WTC11 (cell line): ENCODE results near the gene PKHD1. TPM values are rescaled to one million over a fixed set of nuclear protein-coding genes. Genes with fewer than 3 reads are reported as not detected.

Experiments used
- ATAC-seq: fragments of 200-7000 bp; cut with Tn5 transposase; 2 replicates; pipeline ENCODE4 v1.10.0; 2021; ENCODE audit warnings: mild to moderate bottlenecking, moderate library complexity
- CTCF ChIA-PET: fragments of 300-600 bp; sonication (Branson Sonifier 250); formaldehyde crosslinking; loops from one replicate; lab custom pipeline; 2021; ENCODE audit warnings: antibody characterized with exemption; lab: Charles Lee
- POLR2A ChIA-PET: fragments of 350-600 bp; sonication (Branson Sonifier 250); formaldehyde crosslinking; loops from one replicate; lab custom pipeline; 2021; ENCODE audit warnings: antibody characterized with exemption; lab: Charles Lee
- DNase-seq: peaks from one replicate; pipeline ENCODE4 v3.0.0; 2021; ENCODE audit warnings: low spot score
- H3K27ac Mint-ChIP-seq: 2 replicates; pipeline ENCODE4 v1.8.0; 2021; ENCODE audit warnings: mixed read lengths
- H3K27me3 Mint-ChIP-seq: 2 replicates; pipeline ENCODE4 v1.8.0; 2021; ENCODE audit warnings: low read depth, mild to moderate bottlenecking, moderate library complexity, mixed read lengths
- H3K36me3 Mint-ChIP-seq: 2 replicates; pipeline ENCODE4 v1.8.0; 2021; ENCODE audit warnings: mixed read lengths
- H3K4me1 Mint-ChIP-seq: 2 replicates; pipeline ENCODE4 v1.8.0; 2022; ENCODE audit warnings: mixed read lengths
- H3K4me3 Mint-ChIP-seq: 2 replicates; pipeline ENCODE4 v1.8.0; 2021; ENCODE audit warnings: mild to moderate bottlenecking, moderate library complexity, mixed read lengths
- H3K9me3 Mint-ChIP-seq: 2 replicates; pipeline ENCODE4 v1.8.0; 2021; ENCODE audit warnings: mixed read lengths
- ATF3 ChIP-seq: sonication (generic); formaldehyde crosslinking; conservative IDR thresholded peaks from 2 replicates; pipeline ENCODE4 v1.8.1; 2022; ENCODE audit warnings: mild to moderate bottlenecking, missing genetic modification reagents
- CREB1 ChIP-seq: sonication (generic); formaldehyde crosslinking; IDR thresholded peaks from 2 replicates; pipeline ENCODE4 v1.8.0; 2023; ENCODE audit warnings: mild to moderate bottlenecking, missing genetic modification reagents
- E2F5 ChIP-seq: sonication (generic); formaldehyde crosslinking; IDR thresholded peaks from 2 replicates; pipeline ENCODE4 v1.8.1; 2022; ENCODE audit warnings: mild to moderate bottlenecking, moderate library complexity, missing genetic modification reagents
- FOXJ3 ChIP-seq: sonication (generic); formaldehyde crosslinking; IDR thresholded peaks from 2 replicates; pipeline ENCODE4 v1.9.0; 2021; ENCODE audit warnings: missing genetic modification reagents, mild to moderate bottlenecking, borderline replicate concordance
- GABPB1 ChIP-seq: sonication (generic); formaldehyde crosslinking; IDR thresholded peaks from 2 replicates; pipeline ENCODE4 v1.8.1; 2023; ENCODE audit warnings: mild to moderate bottlenecking, missing genetic modification reagents
- GTF2I ChIP-seq: fragments of 250-450 bp; sonication (Bioruptor Pico); conservative IDR thresholded peaks from 2 replicates; pipeline ENCODE4 v1.4.0; 2021; ENCODE audit warnings: mild to moderate bottlenecking
- NR1H2 ChIP-seq: sonication (generic); formaldehyde crosslinking; IDR thresholded peaks from 2 replicates; pipeline ENCODE4 v1.9.0; 2021; ENCODE audit warnings: mild to moderate bottlenecking, moderate library complexity, missing genetic modification reagents
- PRRX2 ChIP-seq: fragments of 250-450 bp; sonication (Bioruptor Pico); IDR thresholded peaks from 2 replicates; pipeline ENCODE4 v1.8.0; 2021; ENCODE audit warnings: mild to moderate bottlenecking
- ZMAT4 ChIP-seq: fragments of 250-450 bp; sonication (Bioruptor Pico); IDR thresholded peaks from 2 replicates; pipeline ENCODE4 v1.9.0; 2021; ENCODE audit warnings: mild to moderate bottlenecking
- ZNF219 ChIP-seq: sonication (generic); formaldehyde crosslinking; IDR thresholded peaks from 2 replicates; pipeline ENCODE4 v1.8.0; 2023; ENCODE audit warnings: missing genetic modification reagents, mild to moderate bottlenecking, borderline replicate concordance
- ZNF396 ChIP-seq: fragments of 250-450 bp; sonication (Bioruptor Pico); IDR thresholded peaks from 2 replicates; pipeline ENCODE4 v1.8.0; 2021; ENCODE audit warnings: mild to moderate bottlenecking, moderate library complexity, borderline replicate concordance
- ZNF532 ChIP-seq: fragments of 250-450 bp; sonication (Bioruptor Pico); IDR thresholded peaks from 2 replicates; pipeline ENCODE4 v1.9.0; 2021; ENCODE audit warnings: mild to moderate bottlenecking, borderline replicate concordance
- ZSCAN18 ChIP-seq: fragments of 250-450 bp; sonication (Bioruptor Pico); IDR thresholded peaks from 2 replicates; pipeline ENCODE4 v2.1.2; 2022; ENCODE audit warnings: mild to moderate bottlenecking, moderate library complexity
- total RNA-seq: library from RNA; stranded (reverse); gene quantifications from 3 replicates; pipeline ENCODE4 v1.2.3, GENCODE V29; 2021
- TF ChIP-seq, protein P1 (sequence below): sonication (generic); formaldehyde crosslinking; IDR thresholded peaks from 2 replicates; pipeline ENCODE4 v1.8.0; 2023; ENCODE audit warnings: mild to moderate bottlenecking, missing genetic modification reagents
- TF ChIP-seq, protein P2 (sequence below): sonication (generic); formaldehyde crosslinking; IDR thresholded peaks from 2 replicates; pipeline ENCODE4 v1.8.1; 2023; ENCODE audit warnings: mild to moderate bottlenecking, missing genetic modification reagents
- TF ChIP-seq, protein P3 (sequence below): sonication (generic); formaldehyde crosslinking; IDR thresholded peaks from 2 replicates; pipeline ENCODE4 v1.8.1; 2022; ENCODE audit warnings: mild to moderate bottlenecking, missing genetic modification reagents, moderate library complexity, borderline replicate concordance
- TF ChIP-seq, protein P4 (sequence below): fragments of 250-450 bp; sonication (Bioruptor Pico); IDR thresholded peaks from 2 replicates; pipeline ENCODE4 v1.9.0; 2021; ENCODE audit warnings: moderate library complexity, mild to moderate bottlenecking, inconsistent platforms, borderline replicate concordance

The PKHD1 gene
- total RNA-seq, 1 experiment from 2014 or later: 0.15 TPM

DNA sequence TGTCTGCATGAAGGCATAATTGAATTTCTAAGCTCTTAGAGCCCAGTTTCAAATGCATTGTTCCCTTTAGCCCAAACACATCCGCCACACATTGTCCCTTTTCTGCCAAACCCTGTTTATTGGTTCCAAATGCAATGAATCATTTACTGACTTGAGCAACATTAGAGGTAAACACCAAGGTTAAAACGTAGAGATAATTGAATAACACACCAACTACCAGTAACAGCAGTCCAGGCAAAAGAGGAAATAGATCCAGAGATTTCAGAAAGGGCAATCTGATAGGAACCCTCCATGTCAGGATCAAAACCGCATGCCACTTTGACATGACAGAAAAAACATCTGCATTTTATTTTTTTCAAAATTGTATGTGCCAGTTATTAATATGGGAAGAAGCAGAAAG, 114.8 kb downstream of the PKHD1 start:
- Mint-ChIP-seq H3K4me1 (no peaks in the 10 kb centered on the region), H3K27ac (no peak overlapping the region), H3K36me3 (no peaks in the 10 kb centered on the region), H3K27me3 (no peaks in the 10 kb centered on the region), H3K9me3 (peaks cover 5% of the 10 kb centered on the region; the same call in 1 of the 2 replicates), H3K4me3 (no peak overlapping the region)
- ChIA-PET POLR2A (no interaction called here), CTCF (no interaction called here)
- ATAC-seq (no peak), DNase-seq (no peak)
- no peak for TF ChIP-seq ZNF219 (CRISPR knock-in tag)

- ATAC-seq (no peak), DNase-seq (no peak)
- H3K9me3 Mint-ChIP-seq: peaks cover 13% of the 10 kb centered on the region
- H3K27ac Mint-ChIP-seq: no peak overlapping the region
- H3K4me3 Mint-ChIP-seq: no peak overlapping the region
- CTCF ChIA-PET: interaction anchor here (1.0 kb wide), 1 partner anchor 8 kb away, joined by 5 read pairs; no protein-coding TSS in a partner anchor
- H3K36me3 Mint-ChIP-seq: no peaks in the 10 kb centered on the region
- H3K27me3 Mint-ChIP-seq: no peaks in the 10 kb centered on the region; the same call in 1 of the 2 replicates
- no peaks in the 10 kb centered on the region for H3K4me1 Mint-ChIP-seq
- TF ChIP-seq NR1H2 (CRISPR knock-in tag): no peak
- TF ChIP-seq, protein P1, sequence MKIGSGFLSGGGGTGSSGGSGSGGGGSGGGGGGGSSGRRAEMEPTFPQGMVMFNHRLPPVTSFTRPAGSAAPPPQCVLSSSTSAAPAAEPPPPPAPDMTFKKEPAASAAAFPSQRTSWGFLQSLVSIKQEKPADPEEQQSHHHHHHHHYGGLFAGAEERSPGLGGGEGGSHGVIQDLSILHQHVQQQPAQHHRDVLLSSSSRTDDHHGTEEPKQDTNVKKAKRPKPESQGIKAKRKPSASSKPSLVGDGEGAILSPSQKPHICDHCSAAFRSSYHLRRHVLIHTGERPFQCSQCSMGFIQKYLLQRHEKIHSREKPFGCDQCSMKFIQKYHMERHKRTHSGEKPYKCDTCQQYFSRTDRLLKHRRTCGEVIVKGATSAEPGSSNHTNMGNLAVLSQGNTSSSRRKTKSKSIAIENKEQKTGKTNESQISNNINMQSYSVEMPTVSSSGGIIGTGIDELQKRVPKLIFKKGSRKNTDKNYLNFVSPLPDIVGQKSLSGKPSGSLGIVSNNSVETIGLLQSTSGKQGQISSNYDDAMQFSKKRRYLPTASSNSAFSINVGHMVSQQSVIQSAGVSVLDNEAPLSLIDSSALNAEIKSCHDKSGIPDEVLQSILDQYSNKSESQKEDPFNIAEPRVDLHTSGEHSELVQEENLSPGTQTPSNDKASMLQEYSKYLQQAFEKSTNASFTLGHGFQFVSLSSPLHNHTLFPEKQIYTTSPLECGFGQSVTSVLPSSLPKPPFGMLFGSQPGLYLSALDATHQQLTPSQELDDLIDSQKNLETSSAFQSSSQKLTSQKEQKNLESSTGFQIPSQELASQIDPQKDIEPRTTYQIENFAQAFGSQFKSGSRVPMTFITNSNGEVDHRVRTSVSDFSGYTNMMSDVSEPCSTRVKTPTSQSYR (CRISPR knock-in tag): no peak
- no peak for TF ChIP-seq ATF3 (CRISPR knock-in tag)
- TF ChIP-seq ZMAT4 (CRISPR knock-in tag): no peak
- TF ChIP-seq ZSCAN18: no peak
- no peak for TF ChIP-seq PRRX2 (CRISPR knock-in tag)
- TF ChIP-seq, protein P2, sequence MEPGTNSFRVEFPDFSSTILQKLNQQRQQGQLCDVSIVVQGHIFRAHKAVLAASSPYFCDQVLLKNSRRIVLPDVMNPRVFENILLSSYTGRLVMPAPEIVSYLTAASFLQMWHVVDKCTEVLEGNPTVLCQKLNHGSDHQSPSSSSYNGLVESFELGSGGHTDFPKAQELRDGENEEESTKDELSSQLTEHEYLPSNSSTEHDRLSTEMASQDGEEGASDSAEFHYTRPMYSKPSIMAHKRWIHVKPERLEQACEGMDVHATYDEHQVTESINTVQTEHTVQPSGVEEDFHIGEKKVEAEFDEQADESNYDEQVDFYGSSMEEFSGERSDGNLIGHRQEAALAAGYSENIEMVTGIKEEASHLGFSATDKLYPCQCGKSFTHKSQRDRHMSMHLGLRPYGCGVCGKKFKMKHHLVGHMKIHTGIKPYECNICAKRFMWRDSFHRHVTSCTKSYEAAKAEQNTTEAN (CRISPR knock-in tag): no peak
- no peak for TF ChIP-seq FOXJ3 (CRISPR knock-in tag)
- no peak for TF ChIP-seq ZNF532
- TF ChIP-seq CREB1: no peak
- no peak for TF ChIP-seq E2F5 (CRISPR knock-in tag)
- TF ChIP-seq, protein P3, sequence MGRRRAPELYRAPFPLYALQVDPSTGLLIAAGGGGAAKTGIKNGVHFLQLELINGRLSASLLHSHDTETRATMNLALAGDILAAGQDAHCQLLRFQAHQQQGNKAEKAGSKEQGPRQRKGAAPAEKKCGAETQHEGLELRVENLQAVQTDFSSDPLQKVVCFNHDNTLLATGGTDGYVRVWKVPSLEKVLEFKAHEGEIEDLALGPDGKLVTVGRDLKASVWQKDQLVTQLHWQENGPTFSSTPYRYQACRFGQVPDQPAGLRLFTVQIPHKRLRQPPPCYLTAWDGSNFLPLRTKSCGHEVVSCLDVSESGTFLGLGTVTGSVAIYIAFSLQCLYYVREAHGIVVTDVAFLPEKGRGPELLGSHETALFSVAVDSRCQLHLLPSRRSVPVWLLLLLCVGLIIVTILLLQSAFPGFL (CRISPR knock-in tag): no peak
- no peak for TF ChIP-seq GTF2I (CRISPR knock-in tag)
- no peak for TF ChIP-seq GABPB1 (CRISPR knock-in tag)
- TF ChIP-seq ZNF396 (CRISPR knock-in tag): no peak
- TF ChIP-seq, protein P4, sequence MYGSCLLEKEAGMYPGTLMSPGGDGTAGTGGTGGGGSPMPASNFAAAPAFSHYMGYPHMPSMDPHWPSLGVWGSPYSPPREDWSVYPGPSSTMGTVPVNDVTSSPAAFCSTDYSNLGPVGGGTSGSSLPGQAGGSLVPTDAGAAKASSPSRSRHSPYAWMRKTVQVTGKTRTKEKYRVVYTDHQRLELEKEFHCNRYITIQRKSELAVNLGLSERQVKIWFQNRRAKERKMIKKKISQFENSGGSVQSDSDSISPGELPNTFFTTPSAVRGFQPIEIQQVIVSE (CRISPR knock-in tag): no peak
- POLR2A ChIA-PET: no interaction called here
Observed at GRCh38 chr6:51968265-51968664, 119.1 kb downstream of the PKHD1 start.
